SJCRH30 (cell line): ENCODE results near the gene ALKBH4. TPM values are rescaled to one million over a fixed set of nuclear protein-coding genes. Genes with fewer than 3 reads are reported as not detected.

ENCODE experiments used
- DNase-seq, 2 experiments: peaks; one replicate each; pipeline ENCODE4 v3.0.0-alpha.2; 2015 to 2020
- H3K27ac ChIP-seq: fragments of 250-450 bp; sonication (Bioruptor Pico); 2 replicates; pipeline ENCODE4 v1.5.1; 2020; ENCODE audit warnings: mild to moderate bottlenecking, moderate library complexity
- H3K27me3 ChIP-seq: fragments of 250-450 bp; sonication (Bioruptor Pico); 2 replicates; pipeline ENCODE4 v1.5.1; 2020; ENCODE audit warnings: mild to moderate bottlenecking, moderate library complexity
- H3K36me3 ChIP-seq: fragments of 250-450 bp; sonication (Bioruptor Pico); 2 replicates; pipeline ENCODE4 v1.5.1; 2020; ENCODE audit warnings: mild to moderate bottlenecking, moderate library complexity
- H3K4me1 ChIP-seq: fragments of 250-450 bp; sonication (Bioruptor Pico); 2 replicates; pipeline ENCODE4 v1.5.1; 2020; ENCODE audit warnings: mild to moderate bottlenecking, moderate library complexity
- H3K4me3 ChIP-seq: fragments of 250-450 bp; sonication (Bioruptor Pico); 2 replicates; pipeline ENCODE4 v1.5.1; 2020; ENCODE audit warnings: mild to moderate bottlenecking, moderate library complexity
- H3K9me3 ChIP-seq: fragments of 250-450 bp; sonication (Bioruptor Pico); replicated peaks from 2 replicates; pipeline ENCODE4 v1.5.1; 2020; ENCODE audit warnings: mild to moderate bottlenecking, moderate library complexity
- total RNA-seq: library from RNA; depleted of rRNA; stranded (reverse); fragments of >200 nt; shearing (Covaris generic); gene quantifications from 2 replicates; pipeline ENCODE4 v1.2.3, GENCODE V29; 2014

The ALKBH4 gene
- total RNA-seq, 1 experiment from 2014 or later, result 16.2 TPM

DNA sequence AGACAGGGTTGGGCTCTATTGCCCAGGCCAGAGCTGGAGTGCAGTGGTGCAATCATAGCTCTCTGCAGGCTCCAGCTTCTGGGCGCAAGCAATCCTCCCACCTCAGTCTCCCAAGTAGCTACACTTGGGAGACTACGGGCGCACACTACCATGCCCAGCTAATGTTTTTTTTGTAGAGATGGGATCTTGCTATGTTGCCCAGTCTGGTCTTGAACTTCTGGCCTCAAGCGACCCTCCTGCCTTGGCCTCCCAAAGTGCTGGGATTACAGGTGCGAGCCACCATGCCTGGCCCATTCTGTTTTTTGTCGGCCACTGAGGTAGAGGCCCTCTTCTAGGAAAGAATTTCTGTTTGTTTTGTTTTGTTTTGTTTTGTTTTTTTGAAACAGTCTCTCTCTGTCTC is 12.2 kb downstream of the ALKBH4 start:
- no peaks in the 10 kb centered on the region for H3K9me3 ChIP-seq
- peaks cover 11% of the 10 kb centered on the region for H3K36me3 ChIP-seq
- no peaks in the 10 kb centered on the region for H3K27me3 ChIP-seq
- no peak for DNase-seq
- peaks cover 3% of the 10 kb centered on the region; the same call in 1 of the 2 replicates for H3K4me1 ChIP-seq
- H3K4me3 ChIP-seq, result no peak overlapping the region
- no peak overlapping the region for H3K27ac ChIP-seq

DNA sequence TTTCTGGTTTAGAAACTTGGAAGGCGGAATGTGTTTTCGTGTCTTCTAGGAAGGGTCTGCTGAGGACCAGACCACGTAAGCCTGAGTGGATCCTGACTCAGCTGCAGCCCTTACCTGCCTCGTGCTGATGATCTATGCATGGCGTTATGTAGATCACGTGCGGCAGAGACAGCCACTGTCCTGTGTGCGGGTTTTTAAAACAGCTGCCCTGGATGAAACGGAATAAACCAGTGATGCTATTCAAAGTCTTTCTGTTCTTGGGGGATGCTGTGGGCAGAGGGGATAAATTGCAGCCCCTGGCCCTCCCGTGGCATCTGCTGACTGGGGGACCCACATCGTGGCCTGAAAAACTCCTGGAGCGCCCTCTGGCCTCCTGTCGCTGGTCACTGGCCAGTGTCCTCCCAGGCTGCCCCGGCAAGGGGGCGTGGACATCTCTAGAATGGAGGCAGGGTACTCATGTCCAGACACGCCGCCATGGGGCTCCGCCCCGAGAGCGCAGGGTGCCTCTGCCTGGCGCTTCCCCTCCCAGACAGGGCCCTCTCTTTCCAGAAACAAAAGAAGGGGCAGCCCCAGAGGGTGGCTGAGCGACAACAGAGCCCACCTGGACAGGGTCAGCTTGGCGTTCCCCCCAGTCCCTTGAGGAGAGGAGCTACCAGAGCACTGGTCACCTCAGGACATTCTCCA is 13.2 kb downstream of the ALKBH4 start:
- Histone ChIP-seq H3K27ac (peak overlapping the region; percentile 16; the same call in 1 of the 2 replicates), H3K4me3 (peak overlapping the region; percentile 35), H3K9me3 (no peaks in the 10 kb centered on the region), H3K4me1 (peaks cover 3% of the 10 kb centered on the region; the same call in 1 of the 2 replicates), H3K36me3 (peaks cover 4% of the 10 kb centered on the region; the same call in 1 of the 2 replicates), H3K27me3 (no peaks in the 10 kb centered on the region)
- DNase-seq, result peak; percentile 85 to 87

- Histone ChIP-seq H3K4me1 (peaks cover 3% of the 10 kb centered on the region; the same call in 1 of the 2 replicates), H3K27me3 (no peaks in the 10 kb centered on the region), H3K4me3 (no peak overlapping the region), H3K27ac (no peak overlapping the region), H3K36me3 (no peaks in the 10 kb centered on the region), H3K9me3 (no peaks in the 10 kb centered on the region)
- DNase-seq, result no peak
Measured at GRCh38 chr7:102450242-102450641, 14.4 kb downstream of the ALKBH4 start.

DNA sequence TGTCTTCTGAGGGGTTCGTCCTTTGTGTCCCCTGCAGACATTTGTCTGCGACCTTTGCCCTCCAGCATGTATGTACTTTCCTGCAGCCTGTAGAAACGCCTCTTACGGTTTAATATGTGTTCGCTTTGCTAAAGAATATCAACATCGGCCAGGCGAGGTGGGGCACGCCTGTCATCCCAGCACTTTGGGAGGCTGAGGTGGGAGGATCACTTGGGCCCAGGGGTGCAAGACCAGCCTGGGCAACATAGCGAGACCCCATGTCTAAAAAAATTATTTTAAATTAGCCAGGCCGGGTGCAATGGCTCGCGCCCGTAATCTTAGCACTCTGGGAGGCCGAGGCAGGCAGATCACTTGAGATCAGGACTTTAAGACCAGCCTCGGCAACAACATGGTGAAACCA is 15.5 kb downstream of the ALKBH4 start:
- H3K9me3 ChIP-seq, result no peaks in the 10 kb centered on the region
- no peak overlapping the region for H3K4me3 ChIP-seq
- no peak for DNase-seq
- peaks cover 3% of the 10 kb centered on the region; the same call in 1 of the 2 replicates for H3K4me1 ChIP-seq
- H3K36me3 ChIP-seq, result no peaks in the 10 kb centered on the region
- H3K27me3 ChIP-seq, result no peaks in the 10 kb centered on the region
- H3K27ac ChIP-seq, result no peak overlapping the region

GRCh38 chr7:102447311-102447710 is 17.4 kb downstream of the ALKBH4 start:
- H3K27me3 ChIP-seq, result no peaks in the 10 kb centered on the region
- no peak overlapping the region for H3K27ac ChIP-seq
- peaks cover 3% of the 10 kb centered on the region; the same call in 1 of the 2 replicates for H3K4me1 ChIP-seq
- no peaks in the 10 kb centered on the region for H3K36me3 ChIP-seq
- no peaks in the 10 kb centered on the region for H3K9me3 ChIP-seq
- no peak overlapping the region for H3K4me3 ChIP-seq
- no peak for DNase-seq

DNA sequence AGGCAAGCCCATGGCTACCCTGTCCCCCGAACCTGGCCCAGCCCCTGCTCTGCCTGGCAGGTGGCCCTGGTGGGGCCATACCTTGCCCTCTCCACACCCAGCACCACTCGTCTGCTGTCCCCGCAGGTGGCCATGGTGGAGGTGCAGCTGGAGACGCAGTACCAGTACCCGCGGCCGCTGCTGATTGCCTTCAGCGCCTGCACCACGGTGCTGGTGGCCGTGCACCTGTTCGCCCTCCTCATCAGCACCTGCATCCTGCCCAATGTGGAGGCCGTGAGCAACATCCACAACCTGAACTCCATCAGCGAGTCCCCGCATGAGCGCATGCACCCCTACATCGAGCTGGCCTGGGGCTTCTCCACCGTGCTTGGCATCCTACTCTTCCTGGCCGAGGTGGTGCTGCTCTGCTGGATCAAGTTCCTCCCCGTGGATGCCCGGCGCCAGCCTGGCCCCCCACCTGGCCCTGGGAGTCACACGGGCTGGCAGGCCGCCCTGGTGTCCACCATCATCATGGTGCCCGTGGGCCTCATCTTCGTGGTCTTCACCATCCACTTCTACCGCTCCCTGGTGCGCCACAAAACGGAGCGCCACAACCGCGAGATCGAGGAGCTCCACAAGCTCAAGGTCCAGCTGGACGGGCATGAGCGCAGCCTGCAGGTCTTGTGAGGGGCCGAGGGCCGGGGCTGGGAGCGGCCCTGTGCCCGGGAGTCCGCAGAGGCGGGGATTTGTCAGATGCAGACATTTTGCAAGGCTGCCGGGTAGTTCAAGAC is 18.1 kb downstream of the ALKBH4 start:
- Histone ChIP-seq H3K4me3 (no peak overlapping the region), H3K4me1 (peaks cover 3% of the 10 kb centered on the region; the same call in 1 of the 2 replicates), H3K27me3 (no peaks in the 10 kb centered on the region), H3K27ac (no peak overlapping the region), H3K9me3 (no peaks in the 10 kb centered on the region), H3K36me3 (peaks cover 4% of the 10 kb centered on the region; the same call in 1 of the 2 replicates)
- no peak for DNase-seq

- peaks cover 5% of the 10 kb centered on the region; the same call in 1 of the 2 replicates for H3K36me3 ChIP-seq
- no peaks in the 10 kb centered on the region for H3K9me3 ChIP-seq
- no peaks in the 10 kb centered on the region for H3K4me1 ChIP-seq
- H3K27me3 ChIP-seq, result no peaks in the 10 kb centered on the region
- no peak overlapping the region for H3K27ac ChIP-seq
- no peak for DNase-seq
- no peak overlapping the region for H3K4me3 ChIP-seq
Measured at GRCh38 chr7:102445674-102446071, 19.0 kb downstream of the ALKBH4 start.

GRCh38 chr7:102444961-102445673 is 19.5 kb downstream of the ALKBH4 start:
- peaks cover 3% of the 10 kb centered on the region for H3K4me1 ChIP-seq
- no peak overlapping the region for H3K27ac ChIP-seq
- no peak for DNase-seq
- peaks cover 5% of the 10 kb centered on the region; the same call in 1 of the 2 replicates for H3K36me3 ChIP-seq
- H3K27me3 ChIP-seq, result no peaks in the 10 kb centered on the region
- no peak overlapping the region for H3K4me3 ChIP-seq
- no peaks in the 10 kb centered on the region for H3K9me3 ChIP-seq

DNA sequence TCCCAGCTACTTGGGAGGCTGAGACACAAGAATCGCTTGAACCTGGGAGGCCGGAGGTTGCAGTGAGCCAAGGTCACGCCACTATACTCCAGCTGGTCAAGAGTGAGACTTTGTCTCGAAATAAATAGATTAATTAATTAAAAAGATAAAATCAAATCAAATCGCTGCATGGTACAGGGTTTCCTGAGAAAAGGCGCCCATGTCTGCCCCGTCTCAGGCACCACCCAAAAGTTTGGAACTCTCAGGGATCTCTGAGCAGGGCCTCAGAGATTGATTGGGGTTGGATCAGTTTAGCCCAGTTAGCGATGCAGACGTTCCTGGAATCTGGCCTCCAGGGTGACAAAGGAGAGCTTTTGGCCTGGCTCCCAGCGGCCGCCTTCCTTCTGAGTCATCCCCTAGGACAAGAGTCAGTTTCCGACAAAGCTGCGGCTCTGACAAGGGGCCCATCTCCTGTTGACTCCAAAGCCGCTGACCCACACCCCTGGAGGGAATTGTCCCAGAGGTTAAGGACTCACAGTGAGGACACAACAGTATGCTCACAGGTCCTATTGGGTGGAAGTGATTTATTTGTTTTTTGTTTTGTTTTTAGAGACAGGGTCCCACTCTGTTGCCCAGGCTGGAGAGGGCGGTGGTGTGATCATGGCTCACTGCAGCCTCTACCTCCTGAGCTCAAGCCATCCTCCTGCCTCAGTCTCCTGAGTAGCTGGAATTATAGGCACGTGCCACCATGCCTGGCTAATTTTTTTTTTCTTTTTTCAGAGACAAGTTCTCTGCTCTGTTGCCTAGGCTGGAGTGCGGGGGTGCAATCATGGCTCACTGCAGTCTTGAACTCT is 24.5 kb downstream of the ALKBH4 start:
- peaks cover 7% of the 10 kb centered on the region for H3K4me1 ChIP-seq
- no peaks in the 10 kb centered on the region for H3K27me3 ChIP-seq
- H3K36me3 ChIP-seq, result peaks cover 13% of the 10 kb centered on the region
- DNase-seq, result peak; percentile 62 to 65
- peak overlapping the region; percentile 1; the same call in 1 of the 2 replicates for H3K27ac ChIP-seq
- no peaks in the 10 kb centered on the region for H3K9me3 ChIP-seq
- H3K4me3 ChIP-seq, result no peak overlapping the region

GRCh38 chr7:102436118-102436517 is 28.5 kb downstream of the ALKBH4 start:
- Histone ChIP-seq H3K4me3 (no peak overlapping the region), H3K36me3 (peaks cover 8% of the 10 kb centered on the region), H3K27ac (no peak overlapping the region), H3K27me3 (no peaks in the 10 kb centered on the region), H3K9me3 (no peaks in the 10 kb centered on the region), H3K4me1 (peaks cover 13% of the 10 kb centered on the region)
- no peak for DNase-seq

DNA sequence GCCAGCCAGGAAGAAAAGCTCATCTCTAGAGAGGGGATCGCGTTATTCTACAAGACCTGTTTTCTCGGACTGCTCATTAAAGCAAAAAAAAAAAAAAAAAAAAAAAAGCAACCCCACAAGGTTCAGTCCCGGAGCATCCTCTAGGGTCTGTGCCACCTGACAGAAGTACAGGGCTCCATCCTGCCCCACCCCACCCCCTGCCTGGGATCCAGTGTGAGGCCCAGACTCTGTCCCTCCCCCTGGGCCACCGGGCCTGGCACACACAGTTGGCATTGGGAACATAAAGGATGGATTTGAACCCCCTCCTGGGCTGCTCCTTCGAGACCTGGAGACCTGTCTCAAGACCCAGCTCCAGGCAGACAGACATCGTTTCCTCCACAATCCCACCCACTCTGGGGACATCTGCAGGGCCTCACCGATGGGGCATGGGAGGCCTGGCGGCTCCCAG is 30.6 kb downstream of the ALKBH4 start:
- Histone ChIP-seq H3K27ac (no peak overlapping the region), H3K36me3 (peaks cover 2% of the 10 kb centered on the region; the same call in 1 of the 2 replicates)
- no peak for DNase-seq

DNA sequence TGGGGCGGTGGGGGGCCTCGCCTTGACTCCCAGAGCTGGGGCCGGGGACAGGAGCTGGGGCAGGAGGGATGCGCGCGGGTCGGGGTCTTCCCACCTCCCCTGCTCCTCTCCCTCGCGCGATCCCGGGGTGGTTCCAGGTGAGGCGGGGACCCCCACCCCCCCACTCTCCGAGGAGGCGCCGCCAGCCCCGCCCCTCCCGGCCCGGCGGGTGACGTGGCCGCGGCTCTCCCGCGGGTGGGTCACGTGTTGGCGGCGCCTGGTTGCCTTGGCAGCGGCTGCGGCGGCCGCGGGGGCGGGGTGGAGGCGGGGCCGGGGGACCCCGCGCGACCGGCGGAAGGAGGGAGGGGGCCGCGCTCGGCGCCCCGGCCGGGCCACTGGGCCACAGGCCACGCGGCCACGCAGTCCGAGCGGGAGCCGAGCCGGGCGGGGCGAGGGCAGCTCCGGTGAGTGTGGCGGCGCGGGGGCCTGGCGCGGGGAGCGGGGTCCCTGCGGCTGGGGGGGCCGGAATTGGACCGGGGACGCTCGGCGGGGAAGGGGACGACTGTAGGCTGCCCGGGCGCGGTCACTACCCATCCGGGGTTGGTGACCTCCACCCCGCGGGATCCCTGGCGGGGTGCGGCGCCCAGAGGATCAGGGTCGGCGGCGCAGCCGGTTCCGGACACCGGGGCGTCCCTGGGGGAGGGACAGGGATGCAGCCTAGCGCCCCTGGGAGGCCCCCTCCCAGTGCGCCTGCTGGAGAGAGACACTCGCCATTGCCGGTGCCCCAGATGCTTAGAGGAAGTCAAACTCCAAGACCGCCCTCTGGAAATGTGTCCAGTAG is 31.2 kb downstream of the ALKBH4 start, which contains the start of gene ORAI2:
ORAI2 (plus strand) TSS at position 357 of the 820 bp plus-strand sequence. CDS start 5,382 bp downstream, outside the sequence.
- H3K9me3 ChIP-seq, result no peaks in the 10 kb centered on the region
- H3K27ac ChIP-seq, result peak within 1 kb of the TSS; percentile 28; the same call in 1 of the 2 replicates
- H3K27me3 ChIP-seq, result no peaks in the 10 kb centered on the region
- H3K4me3 ChIP-seq, result peak within 1 kb of the TSS; percentile 96
- no peaks in the 10 kb centered on the region for H3K36me3 ChIP-seq
- DNase-seq, result peak; percentile 78 to 83
- peaks cover 5% of the 10 kb centered on the region; the same call in 1 of the 2 replicates for H3K4me1 ChIP-seq

More for the DNA sequence above, 30.6 kb downstream of the ALKBH4 start:
- H3K4me3 ChIP-seq, result peak overlapping the region; percentile 96
- no peaks in the 10 kb centered on the region for H3K9me3 ChIP-seq
- H3K4me1 ChIP-seq, result peaks cover 5% of the 10 kb centered on the region; the same call in 1 of the 2 replicates
- no peaks in the 10 kb centered on the region for H3K27me3 ChIP-seq
